Measurements from ENCODE around the gene OR2A25.

Gene OR2A25

GRCh38 chr7:144074374-144074773, 4.8 kb downstream of the OR2A25 start:
- DNase-seq = no peak

GRCh38 chr7:144085978-144086377, 16.4 kb downstream of the OR2A25 start, which contains the start of gene OR2A12:
TSS of gene OR2A12 (plus strand) at chr7:144086278. CDS start at chr7:144095108, 8,830 bp downstream.
- no peak for DNase-seq

GRCh38 chr7:144086730-144087129, 17.1 kb downstream of the OR2A25 start:
- no peak for DNase-seq

- no peak for DNase-seq
Observed at GRCh38 chr7:144087230-144087629, 17.6 kb downstream of the OR2A25 start.

- DNase-seq = no peak
Observed at GRCh38 chr7:144090667-144091066, 21.1 kb downstream of the OR2A25 start.

GRCh38 chr7:144098776-144099175, 29.2 kb downstream of the OR2A25 start:
- no peak for DNase-seq

GRCh38 chr7:144100607-144101006, 31.0 kb downstream of the OR2A25 start:
- no peak for DNase-seq

GRCh38 chr7:144102041-144102440, 32.4 kb downstream of the OR2A25 start:
- DNase-seq = no peak

- no peak for DNase-seq
Observed at GRCh38 chr7:144105211-144105610, 35.6 kb downstream of the OR2A25 start.

GRCh38 chr7:144109283-144109682, 39.7 kb downstream of the OR2A25 start, which contains the start of gene OR2A2:
TSS of gene OR2A2 (plus strand) at chr7:144109583. CDS start at chr7:144109583, 0 bp downstream.
- DNase-seq = no peak

GRCh38 chr7:144110272-144110671, 40.7 kb downstream of the OR2A25 start:
- no peak for DNase-seq

GRCh38 chr7:144113651-144114050, 44.0 kb downstream of the OR2A25 start:
- no peak for DNase-seq

GRCh38 chr7:144118341-144118740, 48.7 kb downstream of the OR2A25 start:
- no peak for DNase-seq

- DNase-seq = no peak
Observed at GRCh38 chr7:144122876-144123275, 53.3 kb downstream of the OR2A25 start, which contains the start of gene OR2A14. TSS of gene OR2A14 (plus strand) at chr7:144123176. CDS start at chr7:144129113, 5,937 bp downstream.

Measured in effector CD8-positive, alpha-beta T cell (primary cell).